HG03066 (cell line): ENCODE results near the gene NAT14.
"Not testable (repeated sequence)": the region's sequence is repeated elsewhere in the genome, so short reads cannot be mapped to it uniquely, and the experiment has no call there.

Experiments
- ATAC-seq: cut with Tn5 transposase; IDR thresholded peaks from one replicate; pipeline ENCODE4 v1.9.1; 2021; ENCODE audit warnings: low read depth; ENCODE audit not compliant: unreplicated experiment

Gene NAT14

DNA sequence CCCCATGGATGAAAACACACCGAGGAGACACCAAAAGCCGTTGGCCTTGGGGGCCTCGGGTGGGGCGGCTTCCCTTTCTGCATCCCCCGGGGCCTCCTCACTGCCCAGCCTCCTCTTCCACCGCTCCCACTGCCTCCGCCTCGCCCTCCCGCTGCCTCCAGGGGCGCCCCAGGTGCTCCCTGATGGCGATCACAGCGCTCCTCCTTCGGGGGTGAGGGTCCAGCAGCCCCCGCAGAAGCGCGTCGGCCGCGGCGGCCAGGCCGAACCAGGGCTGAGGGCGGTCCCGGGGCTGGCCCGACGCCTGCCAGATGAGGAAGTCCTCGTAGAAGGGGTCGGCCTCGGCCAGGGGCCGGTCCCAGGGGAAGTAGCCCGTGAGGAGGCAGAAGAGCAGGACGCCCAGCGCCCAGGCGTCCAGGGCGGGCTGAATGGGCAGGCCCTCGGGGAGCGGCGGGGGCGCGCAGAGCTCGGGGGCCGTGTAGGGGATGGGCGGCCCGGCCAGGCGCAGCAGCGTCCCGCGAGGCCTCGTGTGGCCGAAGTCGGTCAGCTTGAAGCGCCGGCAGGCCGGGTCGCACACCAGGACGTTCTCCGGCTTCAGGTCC is 44.7 kb downstream of the NAT14 start:
- no peak for ATAC-seq

DNA sequence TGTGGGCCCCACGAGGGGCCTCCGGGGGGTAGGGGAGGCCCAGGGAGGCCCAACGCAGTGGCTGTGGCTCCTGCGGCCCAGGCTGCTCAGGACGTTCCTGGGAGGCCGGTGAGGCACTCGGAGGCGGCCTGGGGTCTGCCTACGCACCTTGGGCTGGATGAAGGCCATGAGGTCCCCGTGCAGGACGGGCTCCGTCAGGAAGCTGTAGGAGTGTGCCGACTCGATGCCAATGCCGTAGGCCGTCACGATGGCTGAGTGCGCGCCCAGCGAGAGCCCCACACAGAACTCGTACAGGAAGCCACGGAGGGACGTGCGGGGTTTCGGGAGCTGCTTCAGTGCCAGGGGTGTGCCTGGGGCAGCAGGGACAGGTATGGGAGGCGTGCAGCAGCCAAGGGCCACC is 46.0 kb downstream of the NAT14 start:
- no peak for ATAC-seq

DNA sequence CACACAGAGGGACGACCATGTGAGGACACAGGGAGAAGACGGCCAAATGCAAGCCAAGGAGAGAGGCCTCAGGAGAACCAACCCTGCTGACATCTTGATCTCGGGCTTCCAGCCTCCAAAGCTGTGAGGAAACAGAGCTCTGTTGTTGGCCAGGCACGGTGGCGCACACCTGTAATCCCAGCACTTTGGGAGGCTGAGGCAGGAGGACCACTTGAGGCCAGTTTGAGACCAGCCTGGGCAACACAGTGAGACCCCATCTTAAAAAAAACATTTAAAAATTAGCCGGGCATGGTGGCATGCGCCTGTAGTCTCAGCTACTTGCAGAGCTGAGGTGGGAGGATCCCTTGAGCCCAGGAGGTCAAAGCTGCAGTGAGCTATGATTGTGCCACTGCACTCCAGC is 49.3 kb downstream of the NAT14 start:
- ATAC-seq = not testable (repeated sequence)

DNA sequence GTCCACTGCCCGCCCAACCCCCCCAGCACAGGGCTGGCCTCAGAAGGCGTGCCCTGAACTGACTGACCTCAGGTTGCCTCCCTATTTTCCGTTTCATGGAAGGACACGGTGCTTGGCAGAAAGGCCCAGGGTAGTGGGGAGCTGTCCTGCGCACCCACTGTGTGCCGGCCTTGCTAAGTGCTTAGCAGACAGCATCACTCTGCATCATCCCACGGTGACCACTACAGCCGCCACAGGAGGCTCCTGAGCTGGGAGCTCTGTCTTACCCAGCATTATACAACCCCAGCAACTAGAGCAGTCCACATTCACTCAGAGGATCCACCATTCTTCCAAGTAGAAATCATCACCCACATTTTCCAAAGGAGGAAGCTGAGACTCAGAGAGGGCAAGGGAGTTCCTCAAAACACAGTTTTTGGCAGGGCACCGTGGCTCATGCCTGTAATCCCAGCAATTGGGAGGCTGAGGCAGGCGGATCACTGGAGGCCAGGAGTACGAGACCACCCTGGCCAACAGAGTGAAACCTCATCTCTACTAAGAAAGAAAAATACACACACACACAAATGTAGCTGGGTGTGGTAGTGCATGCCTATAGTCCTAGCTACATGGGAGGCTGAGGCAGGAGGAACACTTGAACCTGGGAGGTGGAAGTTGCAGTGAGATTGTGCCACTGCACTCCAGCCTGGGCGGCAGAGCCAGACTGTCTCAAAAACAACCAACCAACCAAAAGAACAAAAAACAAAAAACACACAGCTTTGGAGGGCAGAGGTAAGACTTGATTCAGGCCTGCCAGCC is 50.4 kb downstream of the NAT14 start:
- ATAC-seq = no peak

DNA sequence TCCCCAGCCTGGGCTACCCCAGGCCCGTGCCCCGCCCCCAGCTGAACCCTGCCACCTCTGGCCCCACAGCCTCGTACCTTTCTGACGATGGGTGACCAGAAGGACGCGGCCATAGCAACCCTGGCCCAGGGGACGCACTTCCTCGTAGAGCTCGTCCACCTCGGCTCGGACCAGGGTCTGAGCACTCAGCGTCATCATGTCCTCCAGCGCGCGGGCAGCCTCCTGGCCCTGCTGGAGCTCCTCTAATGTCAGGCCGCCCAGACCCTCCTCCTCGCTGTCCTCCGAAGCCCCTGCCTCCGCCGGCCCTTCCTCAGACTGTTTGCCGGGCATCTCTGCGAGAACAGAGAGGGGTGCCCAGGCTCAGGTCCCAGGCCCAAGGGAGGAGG is 51.0 kb downstream of the NAT14 start:
- ATAC-seq = no peak

DNA sequence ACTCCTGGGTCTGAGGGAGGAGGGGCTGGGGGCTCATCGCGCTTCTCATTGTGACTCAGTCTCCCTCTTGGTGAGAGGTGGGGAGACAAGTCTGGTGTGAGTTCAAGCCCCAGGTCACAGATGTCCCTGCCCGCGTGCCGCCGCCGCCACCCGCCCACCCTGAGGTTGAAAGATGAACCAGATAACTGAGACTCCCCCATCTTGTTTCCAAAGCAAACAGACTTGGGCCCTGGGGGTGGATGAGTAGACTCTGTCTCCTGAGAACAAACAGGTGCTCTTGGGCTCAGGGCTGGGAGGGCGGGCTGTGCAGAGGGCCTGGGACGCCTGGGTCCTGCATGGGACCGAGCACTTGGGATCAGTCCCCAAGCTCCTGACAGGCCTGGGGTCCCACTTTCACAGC is 51.4 kb downstream of the NAT14 start:
- no peak for ATAC-seq
